Activated B cell treated with CpG ODN at 0.5 μM for 24 hours (primary cell): Measurements from ENCODE around the gene FGFRL1. TPM values are rescaled to one million over a fixed set of nuclear protein-coding genes. Genes with fewer than 3 reads are reported as not detected.
"Not testable (repeated sequence)": the region's sequence is repeated elsewhere in the genome, so short reads cannot be mapped to it uniquely, and the experiment has no call there.

Experiments
- ATAC-seq: fragments of 200-7000 bp; cut with Tn5 transposase; one replicate; pipeline ENCODE4 v1.10.0; 2021; ENCODE audit warnings: low read depth, mild to moderate bottlenecking, moderate library complexity
- CTCF ChIA-PET: fragments of 350-600 bp; sonication (Branson Sonifier 250); formaldehyde crosslinking; loops from one replicate; lab custom pipeline; 2021; ENCODE audit warnings: antibody characterized with exemption; lab: Charles Lee
- POLR2A ChIA-PET: fragments of 350-600 bp; sonication (Branson Sonifier 250); formaldehyde crosslinking; loops from one replicate; lab custom pipeline; 2021; ENCODE audit warnings: antibody characterized with exemption; lab: Charles Lee
- DNase-seq: peaks from one replicate; pipeline ENCODE4 v3.0.0; 2022
- H3K27ac Mint-ChIP-seq: one replicate; pipeline ENCODE4 v1.8.0; 2020; ENCODE audit warnings: mixed read lengths
- H3K27me3 Mint-ChIP-seq: one replicate; pipeline ENCODE4 v1.8.0; 2021; ENCODE audit warnings: mixed read lengths
- H3K36me3 Mint-ChIP-seq: one replicate; pipeline ENCODE4 v1.8.0; 2021; ENCODE audit warnings: low read depth, mixed read lengths
- H3K4me1 Mint-ChIP-seq: one replicate; pipeline ENCODE4 v1.8.0; 2021; ENCODE audit warnings: mixed read lengths
- H3K4me3 Mint-ChIP-seq: one replicate; pipeline ENCODE4 v1.8.0; 2020; ENCODE audit warnings: mild to moderate bottlenecking, mixed read lengths
- H3K9me3 Mint-ChIP-seq: one replicate; pipeline ENCODE4 v1.8.0; 2020; ENCODE audit warnings: mixed read lengths
- CTCF ChIP-seq: fragments of 200-600 bp; IDR thresholded peaks from one replicate; pipeline ENCODE4 v1.8.0; 2022; ENCODE audit warnings: antibody characterized with exemption, mild to moderate bottlenecking
- intact Hi-C: fragments of 100-400 bp; cut with micrococcal nuclease; formaldehyde crosslinking; loops from one replicate; pipeline ENCODE4 v1.15.1; 2024
- total RNA-seq: library from RNA; stranded (reverse); gene quantifications from 2 replicates; pipeline ENCODE4 v1.2.3, GENCODE V29; 2022

The FGFRL1 gene
- total RNA-seq, 1 donor from 2014 or later = 5.6 TPM

- peak; percentile 16 for DNase-seq
- Mint-ChIP-seq H3K27me3 (peaks cover 21% of the 10 kb centered on the region), H3K4me1 (peaks cover 4% of the 10 kb centered on the region), H3K4me3 (no peak overlapping the region), H3K9me3 (no peaks in the 10 kb centered on the region), H3K27ac (no peak overlapping the region), H3K36me3 (no peaks in the 10 kb centered on the region)
- CTCF ChIA-PET = no interaction called here
- TF ChIP-seq CTCF = no peak
- no peak for ATAC-seq
- POLR2A ChIA-PET = no interaction called here
- intact Hi-C loops = no loop called here
Measured at GRCh38 chr4:1043651-1044468, 32.4 kb downstream of the FGFRL1 start.

GRCh38 chr4:1044469-1045192, 33.2 kb downstream of the FGFRL1 start:
- TF ChIP-seq CTCF = no peak
- H3K9me3 Mint-ChIP-seq = no peaks in the 10 kb centered on the region
- intact Hi-C loops = no loop called here
- peaks cover 6% of the 10 kb centered on the region for H3K4me1 Mint-ChIP-seq
- ATAC-seq (no peak), DNase-seq (peak; percentile 11)
- ChIA-PET CTCF (no interaction called here), POLR2A (no interaction called here)
- peaks cover 21% of the 10 kb centered on the region for H3K27me3 Mint-ChIP-seq
- H3K36me3 Mint-ChIP-seq = no peaks in the 10 kb centered on the region
- no peak overlapping the region for H3K27ac Mint-ChIP-seq
- H3K4me3 Mint-ChIP-seq = no peak overlapping the region

GRCh38 chr4:1045193-1045594, 33.8 kb downstream of the FGFRL1 start:
- ChIA-PET POLR2A (no interaction called here), CTCF (no interaction called here)
- intact Hi-C loops = no loop called here
- DNase-seq (no peak), ATAC-seq (no peak)
- no peak overlapping the region for H3K4me3 Mint-ChIP-seq
- no peaks in the 10 kb centered on the region for H3K9me3 Mint-ChIP-seq
- no peaks in the 10 kb centered on the region for H3K36me3 Mint-ChIP-seq
- no peak overlapping the region for H3K27ac Mint-ChIP-seq
- TF ChIP-seq CTCF = no peak
- peaks cover 6% of the 10 kb centered on the region for H3K4me1 Mint-ChIP-seq
- peaks cover 21% of the 10 kb centered on the region for H3K27me3 Mint-ChIP-seq

GRCh38 chr4:1045595-1046201, 34.3 kb downstream of the FGFRL1 start:
- H3K4me3 Mint-ChIP-seq = no peak overlapping the region
- DNase-seq (peak; percentile 5), ATAC-seq (no peak)
- no peak for TF ChIP-seq CTCF
- CTCF ChIA-PET = no interaction called here
- intact Hi-C loops = no loop called here
- H3K4me1 Mint-ChIP-seq = peaks cover 6% of the 10 kb centered on the region
- no peaks in the 10 kb centered on the region for H3K36me3 Mint-ChIP-seq
- H3K27ac Mint-ChIP-seq = no peak overlapping the region
- peaks cover 21% of the 10 kb centered on the region for H3K27me3 Mint-ChIP-seq
- H3K9me3 Mint-ChIP-seq = no peaks in the 10 kb centered on the region
- POLR2A ChIA-PET = no interaction called here

GRCh38 chr4:1046581-1047011, 35.2 kb downstream of the FGFRL1 start:
- H3K9me3 Mint-ChIP-seq, POLR2A ChIA-PET, ATAC-seq, H3K27ac Mint-ChIP-seq, H3K4me1 Mint-ChIP-seq, H3K4me3 Mint-ChIP-seq, intact Hi-C loops, CTCF ChIA-PET, H3K36me3 Mint-ChIP-seq: not testable (repeated sequence)
- H3K27me3 Mint-ChIP-seq = peaks cover 23% of the 10 kb centered on the region
- DNase-seq = peak; percentile 0
